BJ (cell line): Measurements from ENCODE around the gene CCDC93. TPM values are rescaled to one million over a fixed set of nuclear protein-coding genes. Genes with fewer than 3 reads are reported as not detected.

Experiments used
- CTCF ChIA-PET: fragments of 350-600 bp; formaldehyde crosslinking; extraction: SDS; loops from one replicate; lab custom pipeline; 2021; ENCODE audit warnings: antibody characterized with exemption, inconsistent platforms; lab: Yijun Ruan, JAX
- POLR2A ChIA-PET: fragments of 300-600 bp; sonication (Branson Sonifier 250); formaldehyde crosslinking; extraction: SDS; loops from one replicate; lab custom pipeline; 2021; ENCODE audit warnings: antibody characterized with exemption; lab: Charles Lee
- DNase-seq: peaks from one replicate; pipeline ENCODE4 v3.0.0-alpha.2; 2011; ENCODE audit warnings: low read depth
- H3K27me3 ChIP-seq: 2 replicates; pipeline ENCODE4 v1.6.0; 2011; ENCODE audit warnings: low read length; ENCODE audit not compliant: control insufficient read depth, insufficient read depth
- H3K36me3 ChIP-seq: 2 replicates; pipeline ENCODE4 v1.5.1; 2011; ENCODE audit warnings: low read length; ENCODE audit not compliant: control insufficient read depth, insufficient read depth
- H3K4me3 ChIP-seq: 2 replicates; pipeline ENCODE4 v1.5.1; 2011; ENCODE audit warnings: low read depth, mild to moderate bottlenecking, control low read depth, low read length
- CTCF ChIP-seq: IDR thresholded peaks from 2 replicates; pipeline ENCODE4 v1.5.1; 2011; ENCODE audit warnings: low read depth, mild to moderate bottlenecking, control low read depth, inconsistent platforms, low read length, moderate library complexity; ENCODE audit not compliant: insufficient read depth
- polyA plus RNA-seq: library from polyadenylated mRNA; depleted of rRNA; stranded (reverse); fragments of >200 nt; gene quantifications from 2 replicates; pipeline ENCODE4 v1.2.3, GENCODE V29; 2011; rRNA removed
- small RNA-seq: library from RNA; depleted of rRNA; stranded (forward); fragments of <200 nt; gene quantifications from one replicate; pipeline ENCODE3, GENCODE V24; 2012; ENCODE audit warnings: low replicate concordance, low read depth; ENCODE audit not compliant: insufficient read length

CCDC93 gene
- polyA plus RNA-seq, 1 experiment = 12.8 TPM

- ChIA-PET CTCF (no interaction called here), POLR2A (no interaction called here)
- Histone ChIP-seq H3K27me3 (peaks cover 5% of the 10 kb centered on the region), H3K36me3 (no peaks in the 10 kb centered on the region), H3K4me3 (no peak overlapping the region)
- no peak for DNase-seq
- TF ChIP-seq CTCF = no peak
Observed at GRCh38 chr2:117885308-117885707, 128.6 kb downstream of the CCDC93 start.

DNA sequence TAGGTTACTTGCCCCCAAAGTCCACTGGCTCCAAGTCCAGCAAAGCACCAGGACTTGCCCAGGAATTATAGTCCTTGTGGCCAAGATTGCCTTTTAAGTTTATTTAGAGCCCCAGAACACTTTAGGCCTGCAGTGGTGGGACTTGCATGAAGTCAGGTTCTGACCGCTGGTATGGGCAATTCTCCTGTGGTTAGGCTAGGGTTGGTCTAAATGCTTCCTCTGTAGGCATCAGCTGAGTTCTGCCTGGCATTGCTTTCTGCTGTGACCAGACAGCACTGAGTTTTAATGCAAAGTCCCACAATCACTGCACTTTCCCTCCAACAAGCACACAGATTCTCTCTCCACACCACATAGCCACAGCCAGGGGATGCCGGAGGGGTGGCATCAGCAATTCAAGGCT, 134.9 kb downstream of the CCDC93 start:
- Histone ChIP-seq H3K36me3 (no peaks in the 10 kb centered on the region), H3K27me3 (peaks cover 2% of the 10 kb centered on the region; the same call in 1 of the 2 replicates), H3K4me3 (no peak overlapping the region)
- POLR2A ChIA-PET = no interaction called here
- no peak for TF ChIP-seq CTCF
- no peak for DNase-seq
- CTCF ChIA-PET = no interaction called here

DNA sequence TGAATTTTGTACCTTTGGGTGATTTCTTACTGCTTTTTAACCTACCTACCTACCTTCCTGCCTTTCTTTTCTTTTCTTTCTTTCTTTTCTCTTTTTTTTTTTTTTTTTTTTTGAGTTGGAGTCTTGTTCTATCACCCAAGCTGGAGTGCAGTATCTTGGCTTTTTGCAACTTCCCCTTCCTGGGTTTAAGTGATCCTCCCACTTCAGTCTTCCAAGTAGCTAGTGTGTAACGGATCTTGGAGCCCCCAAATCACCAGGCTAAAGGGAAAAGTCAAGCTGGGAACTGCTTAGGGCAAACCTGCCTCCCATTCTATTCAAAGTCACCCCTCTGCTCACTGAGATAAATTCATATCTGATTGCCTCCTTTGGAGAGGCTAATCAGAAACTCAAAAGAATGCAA, 138.1 kb downstream of the CCDC93 start:
- no peak for TF ChIP-seq CTCF
- H3K4me3 ChIP-seq = no peak overlapping the region
- DNase-seq = no peak
- H3K36me3 ChIP-seq = no peaks in the 10 kb centered on the region
- POLR2A ChIA-PET = no interaction called here
- H3K27me3 ChIP-seq = peaks cover 2% of the 10 kb centered on the region; the same call in 1 of the 2 replicates
- CTCF ChIA-PET = no interaction called here

Small RNA genes lying within 50 kb of the gene (small RNA-seq; reads per million reads assigned to genes)
- not detected for gene RN7SL111P

Other genes with a start within 250 kb of the CCDC93 start
- gene DDX18, start 199.4 kb downstream of the CCDC93 start, polyA plus RNA-seq = 30.9 and 42.8 TPM in 2 replicates
- gene INSIG2, start 74.4 kb upstream of the CCDC93 start, polyA plus RNA-seq = 7.5 and 14.3 TPM in 2 replicates